OCI-LY7 (cell line): ENCODE measurements around the gene SLC35B4.

Source experiments
- EZH2phosphoT487 ChIP-seq: fragments of 200-600 bp; sonication (generic); IDR thresholded peaks from 2 replicates; pipeline ENCODE4 v1.6.1; 2018; ENCODE audit warnings: low read depth, borderline replicate concordance, mild to moderate bottlenecking, mixed run types, antibody characterized with exemption, low read length, moderate library complexity, mixed read lengths
- TF ChIP-seq, protein P1 (sequence below): fragments of 200-600 bp; sonication (generic); conservative IDR thresholded peaks from 2 replicates; pipeline ENCODE4 v1.5.1; 2014; ENCODE audit warnings: mild to moderate bottlenecking, antibody characterized with exemption, low read length, moderate library complexity, mixed read lengths

DNA sequence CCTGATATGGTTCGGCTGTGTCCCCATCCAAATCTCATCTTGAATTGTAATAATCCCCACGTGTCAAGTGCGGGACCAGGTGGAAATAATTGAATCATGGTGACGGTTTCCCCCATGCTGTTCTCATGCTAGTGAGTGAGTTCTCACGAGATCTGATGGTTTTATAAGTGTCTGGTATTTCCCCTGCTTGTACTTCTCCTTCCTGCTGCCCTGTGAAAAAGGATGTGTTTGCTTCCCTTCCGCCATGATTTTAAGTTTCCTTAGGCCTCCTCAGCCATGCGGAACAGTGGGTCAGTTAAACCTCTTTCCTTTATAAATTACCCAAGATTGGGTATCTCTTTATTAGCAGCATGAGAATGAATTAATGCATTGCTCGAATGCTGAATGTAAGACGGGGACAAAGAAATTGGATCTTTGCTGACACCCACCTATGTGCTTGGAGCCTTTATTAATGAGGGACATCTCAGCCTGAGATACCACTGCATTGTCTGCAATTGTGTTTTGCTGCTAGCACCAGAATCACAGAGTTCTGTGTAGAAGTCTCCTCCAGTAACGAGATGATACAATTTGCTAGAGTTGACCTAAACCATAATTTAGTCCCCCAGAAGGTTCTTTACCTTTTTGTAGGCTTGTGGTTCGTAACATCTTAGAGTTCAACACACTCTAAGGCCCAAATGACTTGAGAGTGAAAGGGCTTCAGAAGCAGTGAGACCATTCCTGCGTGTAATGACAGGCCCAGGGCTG lies 28.6 kb downstream of the SLC35B4 start:
- TF ChIP-seq, protein P1, sequence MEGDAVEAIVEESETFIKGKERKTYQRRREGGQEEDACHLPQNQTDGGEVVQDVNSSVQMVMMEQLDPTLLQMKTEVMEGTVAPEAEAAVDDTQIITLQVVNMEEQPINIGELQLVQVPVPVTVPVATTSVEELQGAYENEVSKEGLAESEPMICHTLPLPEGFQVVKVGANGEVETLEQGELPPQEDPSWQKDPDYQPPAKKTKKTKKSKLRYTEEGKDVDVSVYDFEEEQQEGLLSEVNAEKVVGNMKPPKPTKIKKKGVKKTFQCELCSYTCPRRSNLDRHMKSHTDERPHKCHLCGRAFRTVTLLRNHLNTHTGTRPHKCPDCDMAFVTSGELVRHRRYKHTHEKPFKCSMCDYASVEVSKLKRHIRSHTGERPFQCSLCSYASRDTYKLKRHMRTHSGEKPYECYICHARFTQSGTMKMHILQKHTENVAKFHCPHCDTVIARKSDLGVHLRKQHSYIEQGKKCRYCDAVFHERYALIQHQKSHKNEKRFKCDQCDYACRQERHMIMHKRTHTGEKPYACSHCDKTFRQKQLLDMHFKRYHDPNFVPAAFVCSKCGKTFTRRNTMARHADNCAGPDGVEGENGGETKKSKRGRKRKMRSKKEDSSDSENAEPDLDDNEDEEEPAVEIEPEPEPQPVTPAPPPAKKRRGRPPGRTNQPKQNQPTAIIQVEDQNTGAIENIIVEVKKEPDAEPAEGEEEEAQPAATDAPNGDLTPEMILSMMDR, result no peak
- no peak for TF ChIP-seq EZH2phosphoT487
